DND-41 (cell line): ENCODE measurements around the gene ZNF747.

ENCODE experiments used
- ATAC-seq: fragments of 200-7000 bp; cut with Tn5 transposase; 3 replicates; pipeline ENCODE4 v1.9.1; 2021; ENCODE audit warnings: low read depth; ENCODE audit not compliant: insufficient read depth
- DNase-seq: peaks from one replicate; pipeline ENCODE4 v3.0.0-alpha.2; 2020
- H2AFZ ChIP-seq: 2 replicates; pipeline ENCODE4 v1.6.0; 2012; ENCODE audit warnings: low read depth, low read length
- H3K27ac ChIP-seq: 2 replicates; pipeline ENCODE4 v1.5.1; 2012; ENCODE audit warnings: low read length, inconsistent platforms
- H3K27me3 ChIP-seq: fragments of 200-600 bp; sonication (generic); 2 replicates; pipeline ENCODE4 v1.6.0; 2012; ENCODE audit warnings: low read length, mild to moderate bottlenecking, inconsistent platforms; ENCODE audit not compliant: insufficient read depth, poor library complexity
- H3K36me3 ChIP-seq: 2 replicates; pipeline ENCODE4 v1.5.1; 2012; ENCODE audit warnings: low read length, inconsistent platforms; ENCODE audit not compliant: insufficient read depth
- H3K4me1 ChIP-seq: 2 replicates; pipeline ENCODE4 v1.5.1; 2012; ENCODE audit warnings: mild to moderate bottlenecking, low read length; ENCODE audit not compliant: insufficient read depth
- H3K4me2 ChIP-seq: 2 replicates; pipeline ENCODE4 v1.6.0; 2012; ENCODE audit warnings: mild to moderate bottlenecking, moderate library complexity, low read length, inconsistent platforms; ENCODE audit not compliant: insufficient read depth
- H3K4me3 ChIP-seq, 2 experiments: fragments of 200-600 bp in 1 of 2; shearing (Covaris generic) in 1 of 2; 2 replicates each; pipeline ENCODE4 v1.5.1; 2012 to 2016; ENCODE audit warnings: inconsistent platforms in 2 of 2, low read length in 2 of 2, mild to moderate bottlenecking in 2 of 2, low read depth in 1 of 2, moderate library complexity in 1 of 2
- H3K79me2 ChIP-seq: 2 replicates; pipeline ENCODE4 v1.6.0; 2012; ENCODE audit warnings: low read length, inconsistent platforms; ENCODE audit not compliant: insufficient read depth
- H3K9ac ChIP-seq: 2 replicates; pipeline ENCODE4 v1.6.0; 2012; ENCODE audit warnings: low read depth, mild to moderate bottlenecking, inconsistent platforms, low read length, moderate library complexity
- H3K9me3 ChIP-seq: 2 replicates; pipeline ENCODE4 v1.5.1; 2012; ENCODE audit warnings: low read length, moderate library complexity, mild to moderate bottlenecking, inconsistent platforms; ENCODE audit not compliant: insufficient read depth, severe bottlenecking
- H4K20me1 ChIP-seq: 2 replicates; pipeline ENCODE4 v1.6.0; 2012; ENCODE audit warnings: low read length; ENCODE audit not compliant: insufficient read depth
- EZH2 ChIP-seq: IDR thresholded peaks from 3 replicates; pipeline ENCODE4 v1.6.1; 2012; ENCODE audit warnings: borderline replicate concordance, low read depth, mild to moderate bottlenecking, moderate library complexity, low read length, inconsistent platforms; ENCODE audit not compliant: severe bottlenecking
- TF ChIP-seq, protein P1 (sequence below): IDR thresholded peaks from 2 replicates; pipeline ENCODE4 v1.5.1; 2012; ENCODE audit warnings: borderline replicate concordance, low read length, moderate library complexity, mild to moderate bottlenecking; ENCODE audit not compliant: poor library complexity, severe bottlenecking; ENCODE audit errors: extremely low read depth

The ZNF747 gene

DNA sequence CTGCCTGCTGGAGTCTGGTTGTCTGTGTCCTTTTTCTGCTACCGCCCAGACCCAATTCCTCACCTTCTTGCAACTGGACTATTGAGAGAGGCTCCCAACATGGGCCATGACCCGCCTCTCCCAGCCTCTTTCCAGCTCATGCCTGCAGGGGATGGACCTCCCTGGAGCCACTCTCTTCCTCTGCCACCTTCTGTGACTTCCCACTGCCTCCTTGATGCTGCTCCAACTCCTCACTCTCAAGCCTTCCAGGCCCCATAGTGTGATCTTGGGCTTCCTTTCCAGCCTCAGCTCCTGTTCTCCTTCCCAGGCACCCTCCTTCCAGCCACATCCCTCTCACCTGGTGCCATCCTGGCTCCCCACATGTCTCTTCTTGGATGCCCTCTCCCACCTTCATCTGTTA is 19.4 kb downstream of the ZNF747 start:
- no peak overlapping the region for H2AFZ ChIP-seq
- H3K4me2 ChIP-seq = no peak overlapping the region
- no peaks in the 10 kb centered on the region for H3K9me3 ChIP-seq
- no peak overlapping the region for H3K9ac ChIP-seq
- H3K27me3 ChIP-seq = no peaks in the 10 kb centered on the region
- H3K4me3 ChIP-seq = no peak overlapping the region
- no peaks in the 10 kb centered on the region for H3K79me2 ChIP-seq
- DNase-seq (no peak), ATAC-seq (no peak)
- peaks cover 12% of the 10 kb centered on the region for H3K36me3 ChIP-seq
- no peaks in the 10 kb centered on the region for H3K4me1 ChIP-seq
- no peaks in the 10 kb centered on the region for H4K20me1 ChIP-seq
- no peak overlapping the region for H3K27ac ChIP-seq
- TF ChIP-seq, protein P1, sequence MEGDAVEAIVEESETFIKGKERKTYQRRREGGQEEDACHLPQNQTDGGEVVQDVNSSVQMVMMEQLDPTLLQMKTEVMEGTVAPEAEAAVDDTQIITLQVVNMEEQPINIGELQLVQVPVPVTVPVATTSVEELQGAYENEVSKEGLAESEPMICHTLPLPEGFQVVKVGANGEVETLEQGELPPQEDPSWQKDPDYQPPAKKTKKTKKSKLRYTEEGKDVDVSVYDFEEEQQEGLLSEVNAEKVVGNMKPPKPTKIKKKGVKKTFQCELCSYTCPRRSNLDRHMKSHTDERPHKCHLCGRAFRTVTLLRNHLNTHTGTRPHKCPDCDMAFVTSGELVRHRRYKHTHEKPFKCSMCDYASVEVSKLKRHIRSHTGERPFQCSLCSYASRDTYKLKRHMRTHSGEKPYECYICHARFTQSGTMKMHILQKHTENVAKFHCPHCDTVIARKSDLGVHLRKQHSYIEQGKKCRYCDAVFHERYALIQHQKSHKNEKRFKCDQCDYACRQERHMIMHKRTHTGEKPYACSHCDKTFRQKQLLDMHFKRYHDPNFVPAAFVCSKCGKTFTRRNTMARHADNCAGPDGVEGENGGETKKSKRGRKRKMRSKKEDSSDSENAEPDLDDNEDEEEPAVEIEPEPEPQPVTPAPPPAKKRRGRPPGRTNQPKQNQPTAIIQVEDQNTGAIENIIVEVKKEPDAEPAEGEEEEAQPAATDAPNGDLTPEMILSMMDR = no peak
- no peak for TF ChIP-seq EZH2

DNA sequence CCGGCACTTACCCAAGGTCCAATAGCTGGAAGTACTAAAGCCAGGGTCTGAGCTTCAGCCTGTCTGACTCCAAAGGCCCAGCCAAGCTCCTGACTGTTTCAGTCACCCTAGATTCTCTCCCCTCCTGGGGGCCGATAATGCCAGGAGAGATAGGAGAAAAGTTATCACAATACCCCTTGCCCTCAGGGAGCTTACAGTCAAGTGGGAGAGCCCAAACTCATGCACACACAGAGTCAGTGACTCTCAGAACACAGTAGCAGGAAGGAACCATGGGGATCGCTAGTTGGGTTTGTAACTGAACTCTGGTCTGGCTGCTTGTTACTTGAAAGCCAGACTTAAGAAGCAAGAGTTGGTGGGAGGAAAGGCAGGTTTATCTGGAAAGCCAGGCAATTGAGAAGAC is 23.1 kb downstream of the ZNF747 start:
- H3K9me3 ChIP-seq = no peaks in the 10 kb centered on the region
- H2AFZ ChIP-seq = no peak overlapping the region
- no peaks in the 10 kb centered on the region for H3K27me3 ChIP-seq
- peaks cover 12% of the 10 kb centered on the region for H3K36me3 ChIP-seq
- ATAC-seq (no peak), DNase-seq (no peak)
- H3K79me2 ChIP-seq = no peaks in the 10 kb centered on the region
- no peak overlapping the region for H3K9ac ChIP-seq
- TF ChIP-seq, protein P1 = no peak
- TF ChIP-seq EZH2 = no peak
- no peaks in the 10 kb centered on the region for H4K20me1 ChIP-seq
- no peak overlapping the region for H3K4me3 ChIP-seq
- H3K4me1 ChIP-seq = no peaks in the 10 kb centered on the region
- H3K27ac ChIP-seq = no peak overlapping the region
- no peak overlapping the region for H3K4me2 ChIP-seq

DNA sequence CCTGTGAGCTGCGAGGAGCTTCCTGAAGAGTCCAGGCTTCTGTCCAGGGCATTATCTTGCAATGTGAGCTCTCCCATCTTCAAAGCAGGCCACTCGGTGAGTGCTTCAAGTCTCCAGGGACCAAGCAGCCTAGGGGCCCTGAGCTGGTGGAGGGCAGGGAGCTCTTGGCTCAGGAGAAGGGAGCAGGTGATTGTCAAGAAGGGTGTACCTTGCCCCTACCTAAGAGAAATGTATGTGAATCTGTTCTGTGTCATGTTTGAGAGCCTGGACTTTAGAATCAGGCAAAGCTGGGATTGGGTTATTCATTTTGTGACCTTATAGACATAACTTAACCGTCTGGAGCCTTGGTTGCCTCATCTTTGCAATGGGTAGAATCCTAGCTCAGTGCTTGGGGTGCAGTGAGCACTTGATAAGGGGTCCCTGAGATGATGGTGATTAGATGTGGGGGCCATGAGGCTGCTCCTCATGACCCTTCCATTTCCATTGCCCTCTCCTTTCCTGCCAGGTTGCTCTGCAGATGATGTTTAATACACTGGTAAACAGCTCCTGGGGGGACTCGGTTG is 24.2 kb downstream of the ZNF747 start:
- ATAC-seq = no peak
- TF ChIP-seq, protein P1 = no peak
- no peak for TF ChIP-seq EZH2
- H3K4me1 ChIP-seq = no peaks in the 10 kb centered on the region
- no peak overlapping the region for H3K4me3 ChIP-seq
- no peaks in the 10 kb centered on the region for H3K9me3 ChIP-seq
- no peak overlapping the region for H3K9ac ChIP-seq
- H3K27ac ChIP-seq = no peak overlapping the region
- no peaks in the 10 kb centered on the region for H4K20me1 ChIP-seq
- no peaks in the 10 kb centered on the region for H3K79me2 ChIP-seq
- H3K36me3 ChIP-seq = peaks cover 10% of the 10 kb centered on the region
- no peak for DNase-seq
- no peak overlapping the region for H2AFZ ChIP-seq
- no peaks in the 10 kb centered on the region for H3K27me3 ChIP-seq
- no peak overlapping the region for H3K4me2 ChIP-seq
